ENCODE results near the gene KCNN1. TPM values are rescaled to one million over a fixed set of nuclear protein-coding genes. Genes with fewer than 3 reads are reported as not detected.

The KCNN1 gene
- total and polyA plus RNA-seq, 2 of the 13 experiments (the other 11 are each of a cell fraction or from before 2014, with no cell fraction given): 0.04 TPM; not detected in 1

DNA sequence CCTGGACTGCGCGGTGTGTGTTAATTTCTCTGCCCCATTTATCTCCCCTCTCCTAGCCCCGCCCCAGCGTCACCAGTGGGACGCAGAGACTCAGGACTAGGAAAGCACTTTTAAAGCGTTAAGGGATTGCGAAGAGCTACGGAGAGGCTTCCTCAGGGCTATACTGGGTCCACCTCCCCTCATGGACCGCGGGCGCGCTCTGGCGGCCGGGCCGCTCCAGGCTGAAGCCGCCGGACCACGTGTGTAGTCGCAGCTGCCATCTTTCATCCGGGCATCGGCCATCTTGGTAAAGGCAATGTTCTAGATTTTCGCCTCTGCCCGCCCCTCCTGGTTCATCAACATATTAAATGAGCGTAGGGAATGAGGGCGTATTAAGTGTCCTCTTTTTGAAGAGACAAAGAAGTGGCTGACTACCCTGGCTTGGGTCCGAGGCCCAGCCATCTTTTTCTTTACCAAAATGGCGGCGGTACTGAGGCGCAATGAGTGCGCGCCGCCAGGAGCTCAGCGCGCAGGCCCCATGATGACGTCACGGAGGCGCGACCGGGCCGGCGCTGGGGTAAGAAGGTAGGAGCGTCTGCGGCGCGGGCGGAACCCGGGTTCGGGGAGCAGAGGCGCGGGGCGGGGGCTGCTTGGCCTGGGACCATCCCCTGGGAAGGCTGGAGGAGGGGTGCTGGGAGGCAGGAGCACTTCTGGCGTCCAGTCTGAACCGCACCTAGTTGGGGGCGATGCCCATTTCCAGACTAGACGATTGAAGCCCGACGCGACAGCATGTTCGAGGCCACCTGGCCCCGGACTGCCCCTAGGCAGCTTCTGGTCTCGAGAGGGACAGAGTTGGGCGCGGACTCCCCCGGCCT is 34.2 kb upstream of the KCNN1 start, which contains the start of gene CCDC124 (continued):
- no peak for TF ChIP-seq CENPT (CRISPR knock-in tag; IDR thresholded peaks at IDR 0.05; ENCODE audit: low read depth)
- TF ChIP-seq ZNF350 (CRISPR knock-in tag; IDR thresholded peaks at IDR 0.05; ENCODE audit: borderline replicate concordance, low read depth): peak; percentile 87; the same call in 1 of the 2 replicates
- TF ChIP-seq RFX3 (CRISPR knock-in tag; IDR thresholded peaks at IDR 0.05): no peak
- peak; percentile 23; the same call in 1 of the 2 replicates for TF ChIP-seq BCL6 (CRISPR knock-in tag; IDR thresholded peaks at IDR 0.05)
- 0 out of 2 replicates have a peak, but pooled peaks have one; percentile 48 for TF ChIP-seq MTF2 (CRISPR knock-in tag; IDR thresholded peaks at IDR 0.05; ENCODE audit: borderline replicate concordance)
- TF ChIP-seq, protein P1, sequence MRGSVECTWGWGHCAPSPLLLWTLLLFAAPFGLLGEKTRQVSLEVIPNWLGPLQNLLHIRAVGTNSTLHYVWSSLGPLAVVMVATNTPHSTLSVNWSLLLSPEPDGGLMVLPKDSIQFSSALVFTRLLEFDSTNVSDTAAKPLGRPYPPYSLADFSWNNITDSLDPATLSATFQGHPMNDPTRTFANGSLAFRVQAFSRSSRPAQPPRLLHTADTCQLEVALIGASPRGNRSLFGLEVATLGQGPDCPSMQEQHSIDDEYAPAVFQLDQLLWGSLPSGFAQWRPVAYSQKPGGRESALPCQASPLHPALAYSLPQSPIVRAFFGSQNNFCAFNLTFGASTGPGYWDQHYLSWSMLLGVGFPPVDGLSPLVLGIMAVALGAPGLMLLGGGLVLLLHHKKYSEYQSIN (CRISPR knock-in tag; IDR thresholded peaks at IDR 0.05; ENCODE audit: borderline replicate concordance): no peak
- peak; percentile 36; the same call in 1 of the 2 replicates for TF ChIP-seq SP2 (CRISPR knock-in tag; IDR thresholded peaks at IDR 0.05)
- TF ChIP-seq SMC3 (IDR thresholded peaks at IDR 0.05; ENCODE audit: low read length): peak; percentile 79
- TF ChIP-seq ZNF773 (CRISPR knock-in tag; IDR thresholded peaks at IDR 0.05; ENCODE audit: borderline replicate concordance): no peak; the same call in 1 of the 2 replicates
- TF ChIP-seq ZNF260 (CRISPR knock-in tag; IDR thresholded peaks at IDR 0.05; ENCODE audit: borderline replicate concordance, low read depth): no peak
- no peak for TF ChIP-seq ZNF781 (CRISPR knock-in tag; IDR thresholded peaks at IDR 0.05; ENCODE audit: borderline replicate concordance, not compliant biosample characterization)
- no peak for TF ChIP-seq FOXM1 (CRISPR knock-in tag; IDR thresholded peaks at IDR 0.05)
- TF ChIP-seq, protein P2, sequence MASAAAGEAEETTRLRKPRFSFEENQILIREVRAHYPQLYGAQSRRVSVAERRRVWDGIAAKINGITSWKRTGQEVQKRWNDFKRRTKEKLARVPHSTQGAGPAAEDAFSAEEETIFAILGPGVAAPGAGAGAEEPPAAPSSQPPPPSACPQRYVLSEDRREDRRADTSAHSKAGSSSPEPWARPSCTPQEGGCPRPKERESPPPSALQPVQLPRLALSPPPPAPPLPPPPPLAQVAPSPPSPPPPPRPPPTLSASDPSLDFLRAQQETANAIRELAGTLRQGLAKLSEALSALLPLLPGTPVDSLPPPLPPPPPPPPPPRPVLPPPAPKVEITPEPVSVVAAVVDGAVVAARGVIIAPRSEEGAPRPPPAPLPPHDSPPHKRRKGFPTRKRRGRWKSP (CRISPR knock-in tag; IDR thresholded peaks at IDR 0.05): peak; percentile 45; the same call in 1 of the 2 replicates
- no peak for TF ChIP-seq ZNF703 (CRISPR knock-in tag; IDR thresholded peaks at IDR 0.05; ENCODE audit: borderline replicate concordance)
- peak; percentile 37 for TF ChIP-seq XRCC5 (optimal IDR thresholded peaks at IDR 0.05; ENCODE audit: low read length)
- TF ChIP-seq ZFP1 (CRISPR knock-in tag; IDR thresholded peaks at IDR 0.05): 0 out of 2 replicates have a peak, but pooled peaks have one; percentile 29
- no peak for TF ChIP-seq AGO1 (IDR thresholded peaks at IDR 0.05; ENCODE audit: low read depth, low read length, poor library complexity, severe bottlenecking)
- TF ChIP-seq, protein P3, sequence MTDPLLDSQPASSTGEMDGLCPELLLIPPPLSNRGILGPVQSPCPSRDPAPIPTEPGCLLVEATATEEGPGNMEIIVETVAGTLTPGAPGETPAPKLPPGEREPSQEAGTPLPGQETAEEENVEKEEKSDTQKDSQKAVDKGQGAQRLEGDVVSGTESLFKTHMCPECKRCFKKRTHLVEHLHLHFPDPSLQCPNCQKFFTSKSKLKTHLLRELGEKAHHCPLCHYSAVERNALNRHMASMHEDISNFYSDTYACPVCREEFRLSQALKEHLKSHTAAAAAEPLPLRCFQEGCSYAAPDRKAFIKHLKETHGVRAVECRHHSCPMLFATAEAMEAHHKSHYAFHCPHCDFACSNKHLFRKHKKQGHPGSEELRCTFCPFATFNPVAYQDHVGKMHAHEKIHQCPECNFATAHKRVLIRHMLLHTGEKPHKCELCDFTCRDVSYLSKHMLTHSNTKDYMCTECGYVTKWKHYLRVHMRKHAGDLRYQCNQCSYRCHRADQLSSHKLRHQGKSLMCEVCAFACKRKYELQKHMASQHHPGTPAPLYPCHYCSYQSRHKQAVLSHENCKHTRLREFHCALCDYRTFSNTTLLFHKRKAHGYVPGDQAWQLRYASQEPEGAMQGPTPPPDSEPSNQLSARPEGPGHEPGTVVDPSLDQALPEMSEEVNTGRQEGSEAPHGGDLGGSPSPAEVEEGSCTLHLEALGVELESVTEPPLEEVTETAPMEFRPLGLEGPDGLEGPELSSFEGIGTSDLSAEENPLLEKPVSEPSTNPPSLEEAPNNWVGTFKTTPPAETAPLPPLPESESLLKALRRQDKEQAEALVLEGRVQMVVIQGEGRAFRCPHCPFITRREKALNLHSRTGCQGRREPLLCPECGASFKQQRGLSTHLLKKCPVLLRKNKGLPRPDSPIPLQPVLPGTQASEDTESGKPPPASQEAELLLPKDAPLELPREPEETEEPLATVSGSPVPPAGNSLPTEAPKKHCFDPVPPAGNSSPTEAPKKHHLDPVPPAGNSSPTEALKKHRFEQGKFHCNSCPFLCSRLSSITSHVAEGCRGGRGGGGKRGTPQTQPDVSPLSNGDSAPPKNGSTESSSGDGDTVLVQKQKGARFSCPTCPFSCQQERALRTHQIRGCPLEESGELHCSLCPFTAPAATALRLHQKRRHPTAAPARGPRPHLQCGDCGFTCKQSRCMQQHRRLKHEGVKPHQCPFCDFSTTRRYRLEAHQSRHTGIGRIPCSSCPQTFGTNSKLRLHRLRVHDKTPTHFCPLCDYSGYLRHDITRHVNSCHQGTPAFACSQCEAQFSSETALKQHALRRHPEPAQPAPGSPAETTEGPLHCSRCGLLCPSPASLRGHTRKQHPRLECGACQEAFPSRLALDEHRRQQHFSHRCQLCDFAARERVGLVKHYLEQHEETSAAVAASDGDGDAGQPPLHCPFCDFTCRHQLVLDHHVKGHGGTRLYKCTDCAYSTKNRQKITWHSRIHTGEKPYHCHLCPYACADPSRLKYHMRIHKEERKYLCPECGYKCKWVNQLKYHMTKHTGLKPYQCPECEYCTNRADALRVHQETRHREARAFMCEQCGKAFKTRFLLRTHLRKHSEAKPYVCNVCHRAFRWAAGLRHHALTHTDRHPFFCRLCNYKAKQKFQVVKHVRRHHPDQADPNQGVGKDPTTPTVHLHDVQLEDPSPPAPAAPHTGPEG (CRISPR knock-in tag; IDR thresholded peaks at IDR 0.05): peak; percentile 69
- peak; percentile 73 for TF ChIP-seq SALL1 (CRISPR knock-in tag; IDR thresholded peaks at IDR 0.05)
- peak; percentile 28; the same call in 1 of the 2 replicates for TF ChIP-seq RARA (CRISPR knock-in tag; IDR thresholded peaks at IDR 0.05)
- no peak for TF ChIP-seq CC2D1A (CRISPR knock-in tag; IDR thresholded peaks at IDR 0.05)
- no peak for TF ChIP-seq ZNF17 (CRISPR knock-in tag; IDR thresholded peaks at IDR 0.05)
